Eye (tissue), 1 donor: ENCODE data around the gene RAB1B.
A peak's percentile ranks its signal among the peaks of the same experiment; 100 is the strongest.

Experiments used
- DNase-seq: peaks from one replicate; pipeline ENCODE4 v3.0.0-alpha.2; 2015

RAB1B gene

GRCh38 chr11:66268244-66268951, at the start of gene RAB1B:
Gene RAB1B, plus strand, starts transcription at chr11:66268639. Its CDS starts 41 bp downstream, at chr11:66268680.
- peak; percentile 100 for DNase-seq

- DNase-seq, result no peak
Observed at GRCh38 chr11:66218846-66219620, 49.4 kb upstream of the RAB1B start.

- no peak for DNase-seq
Observed at GRCh38 chr11:66219846-66220565, 48.4 kb upstream of the RAB1B start.

- no peak for DNase-seq
Observed at GRCh38 chr11:66220566-66220935, 47.9 kb upstream of the RAB1B start.

- no peak for DNase-seq
Observed at GRCh38 chr11:66221012-66221411, 47.4 kb upstream of the RAB1B start.

- DNase-seq, result no peak
Observed at GRCh38 chr11:66221726-66222236, 46.7 kb upstream of the RAB1B start.

GRCh38 chr11:66222358-66223149, 45.9 kb upstream of the RAB1B start:
- peak; percentile 96 for DNase-seq

GRCh38 chr11:66224226-66224855, 44.1 kb upstream of the RAB1B start:
- no peak for DNase-seq

- no peak for DNase-seq
Observed at GRCh38 chr11:66225066-66225465, 43.4 kb upstream of the RAB1B start.

GRCh38 chr11:66226101-66226500, 42.3 kb upstream of the RAB1B start:
- DNase-seq, result no peak

GRCh38 chr11:66227700-66228099, 40.7 kb upstream of the RAB1B start:
- DNase-seq, result no peak

- DNase-seq, result no peak
Observed at GRCh38 chr11:66228521-66228920, 39.9 kb upstream of the RAB1B start.

- no peak for DNase-seq
Observed at GRCh38 chr11:66230156-66230555, 38.3 kb upstream of the RAB1B start.

- DNase-seq, result no peak
Observed at GRCh38 chr11:66230978-66231377, 37.5 kb upstream of the RAB1B start.

- DNase-seq, result no peak
Observed at GRCh38 chr11:66231561-66231960, 36.9 kb upstream of the RAB1B start.

- no peak for DNase-seq
Observed at GRCh38 chr11:66232769-66233168, 35.7 kb upstream of the RAB1B start.

GRCh38 chr11:66233301-66233700, 35.1 kb upstream of the RAB1B start:
- DNase-seq, result no peak

GRCh38 chr11:66235141-66235540, 33.3 kb upstream of the RAB1B start:
- DNase-seq, result no peak

- no peak for DNase-seq
Observed at GRCh38 chr11:66237867-66238266, 30.6 kb upstream of the RAB1B start.

- no peak for DNase-seq
Observed at GRCh38 chr11:66238786-66239413, 29.5 kb upstream of the RAB1B start.

- DNase-seq, result no peak
Observed at GRCh38 chr11:66239511-66239910, 28.9 kb upstream of the RAB1B start.
